Ishikawa (cell line): ENCODE results near the gene CHD9.

ENCODE experiments used
- CEBPB ChIP-seq: IDR thresholded peaks from 2 replicates; pipeline ENCODE4 v1.6.1; 2012
- CREB1 ChIP-seq: IDR thresholded peaks from 2 replicates; pipeline ENCODE4 v1.6.1; 2012; ENCODE audit warnings: low read depth
- EGR1 ChIP-seq: IDR thresholded peaks from 2 replicates; pipeline ENCODE4 v1.6.1; 2012
- EP300 ChIP-seq: IDR thresholded peaks from 2 replicates; pipeline ENCODE4 v1.6.1; 2012; ENCODE audit warnings: borderline replicate concordance
- FOXM1 ChIP-seq: IDR thresholded peaks from 2 replicates; pipeline ENCODE4 v1.6.1; 2012; ENCODE audit warnings: low read depth, borderline replicate concordance
- NFIC ChIP-seq: IDR thresholded peaks from 2 replicates; pipeline ENCODE4 v1.6.1; 2012
- RAD21 ChIP-seq: IDR thresholded peaks from 2 replicates; pipeline ENCODE4 v1.6.1; 2012; ENCODE audit warnings: low read depth
- REST ChIP-seq: IDR thresholded peaks from 2 replicates; pipeline ENCODE4 v1.6.1; 2012; ENCODE audit warnings: low read depth, mild to moderate bottlenecking
- TAF1 ChIP-seq: IDR thresholded peaks from 2 replicates; pipeline ENCODE4 v1.6.1; 2012; ENCODE audit warnings: low read depth, mild to moderate bottlenecking
- TCF12 ChIP-seq: IDR thresholded peaks from 2 replicates; pipeline ENCODE4 v1.6.1; 2012; ENCODE audit warnings: low read depth
- TEAD4 ChIP-seq: IDR thresholded peaks from 2 replicates; pipeline ENCODE4 v1.6.1; 2012
- YY1 ChIP-seq: IDR thresholded peaks from 2 replicates; pipeline ENCODE4 v1.6.1; 2012; ENCODE audit warnings: low read depth
- ZBTB7A ChIP-seq: IDR thresholded peaks from 2 replicates; pipeline ENCODE4 v1.6.1; 2012; ENCODE audit warnings: low read depth
- TF ChIP-seq, protein P1 (sequence below): IDR thresholded peaks from 2 replicates; pipeline ENCODE4 v1.6.1; 2012
- TF ChIP-seq, protein P2 (sequence below): IDR thresholded peaks from 2 replicates; pipeline ENCODE4 v1.6.1; 2012

The CHD9 gene

GRCh38 chr16:53282975-53283946 is 228.5 kb downstream of the CHD9 start:
- TF ChIP-seq REST (no peak), TEAD4 (no peak), YY1 (no peak), RAD21 (peak; percentile 66), TAF1 (no peak), CEBPB (no peak), ZBTB7A (no peak)

- TF ChIP-seq, protein P1, sequence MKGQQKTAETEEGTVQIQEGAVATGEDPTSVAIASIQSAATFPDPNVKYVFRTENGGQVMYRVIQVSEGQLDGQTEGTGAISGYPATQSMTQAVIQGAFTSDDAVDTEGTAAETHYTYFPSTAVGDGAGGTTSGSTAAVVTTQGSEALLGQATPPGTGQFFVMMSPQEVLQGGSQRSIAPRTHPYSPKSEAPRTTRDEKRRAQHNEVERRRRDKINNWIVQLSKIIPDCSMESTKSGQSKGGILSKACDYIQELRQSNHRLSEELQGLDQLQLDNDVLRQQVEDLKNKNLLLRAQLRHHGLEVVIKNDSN, result no peak
- TF ChIP-seq, protein P2, sequence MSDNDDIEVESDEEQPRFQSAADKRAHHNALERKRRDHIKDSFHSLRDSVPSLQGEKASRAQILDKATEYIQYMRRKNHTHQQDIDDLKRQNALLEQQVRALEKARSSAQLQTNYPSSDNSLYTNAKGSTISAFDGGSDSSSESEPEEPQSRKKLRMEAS, result no peak
- TF ChIP-seq FOXM1 (no peak), CREB1 (no peak)
Observed at GRCh38 chr16:53285236-53285635, 230.4 kb downstream of the CHD9 start.

DNA sequence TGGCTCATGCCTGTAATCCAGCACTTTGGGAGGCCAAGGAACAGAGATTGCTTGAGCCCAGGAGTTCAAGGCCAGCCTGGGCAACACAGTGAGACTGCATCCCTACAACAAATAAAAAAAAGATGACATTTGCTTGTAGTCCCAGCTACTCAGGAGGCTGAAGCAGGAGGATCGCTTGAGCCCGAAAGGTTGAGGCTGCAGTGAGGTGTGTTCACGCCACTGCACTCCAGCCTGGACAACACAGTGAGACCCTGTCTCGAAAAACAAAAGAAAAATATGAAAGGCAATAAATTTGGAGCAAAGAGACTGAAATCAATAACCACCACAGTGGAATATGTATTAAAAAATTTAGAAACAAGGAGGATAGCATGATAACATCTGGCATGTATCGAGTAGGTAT is 235.7 kb downstream of the CHD9 start:
- no peak for TF ChIP-seq RAD21
- no peak for TF ChIP-seq REST
- TF ChIP-seq YY1, result no peak

DNA sequence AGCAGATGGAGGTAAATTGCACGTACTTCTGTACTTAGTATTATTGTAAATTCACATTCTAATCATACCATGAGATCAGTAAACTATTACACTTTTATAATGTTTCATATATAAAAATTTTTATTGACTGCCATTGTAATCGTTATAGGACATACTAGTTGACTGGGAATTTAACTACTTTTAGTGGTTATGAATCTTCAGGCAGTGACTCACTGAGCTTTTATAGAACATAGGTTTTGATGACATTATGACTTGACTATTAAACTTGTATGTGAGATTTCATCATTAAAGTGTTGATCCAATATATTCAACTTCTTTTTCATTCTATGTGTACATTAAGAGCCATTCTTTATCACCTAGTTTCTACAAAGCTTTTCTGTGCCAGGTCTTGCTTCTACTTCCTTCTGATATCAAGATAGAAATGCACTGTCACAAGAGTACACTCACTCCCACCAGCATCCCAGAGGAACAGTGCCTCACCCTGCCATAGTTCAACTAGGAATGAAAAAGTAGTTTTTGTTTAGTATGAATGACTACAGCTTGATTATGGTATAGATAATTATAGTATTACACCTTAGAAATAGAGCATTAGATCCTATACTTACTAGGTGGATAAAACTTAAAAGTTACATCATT is 237.1 kb downstream of the CHD9 start:
- TF ChIP-seq, protein P1, result no peak
- no peak for TF ChIP-seq FOXM1
- TF ChIP-seq, protein P2, result no peak
- TF ChIP-seq TCF12, result no peak
- TF ChIP-seq EP300, result no peak
- TF ChIP-seq ZBTB7A, result no peak
- TF ChIP-seq EGR1, result no peak
- TF ChIP-seq CREB1, result no peak
- no peak for TF ChIP-seq TEAD4
- TF ChIP-seq NFIC, result no peak

GRCh38 chr16:53297477-53297876 is 242.7 kb downstream of the CHD9 start:
- TF ChIP-seq CREB1 (no peak), REST (no peak), FOXM1 (no peak), TEAD4 (no peak), NFIC (no peak), ZBTB7A (no peak), TAF1 (no peak), CEBPB (no peak), TCF12 (no peak), RAD21 (no peak), EGR1 (no peak), EP300 (no peak), YY1 (no peak)
- TF ChIP-seq, protein P1, result no peak
- TF ChIP-seq, protein P2, result no peak
